Muscle of leg (tissue), 16 donors: ENCODE results near the gene ACTR1A. TPM values are rescaled to one million over a fixed set of nuclear protein-coding genes. Genes with fewer than 3 reads are reported as not detected.

Source experiments
- DNase-seq: peaks from one replicate; pipeline ENCODE4 v3.0.0; 2013
- H3K27ac ChIP-seq: one replicate; pipeline ENCODE4 v1.5.1; 2013; ENCODE audit warnings: mild to moderate bottlenecking, low read length, control low read depth
- H3K27me3 ChIP-seq: one replicate; pipeline ENCODE4 v1.6.1; 2013; ENCODE audit warnings: low read length; ENCODE audit not compliant: control insufficient read depth, insufficient read depth
- H3K36me3 ChIP-seq: one replicate; pipeline ENCODE4 v1.6.1; 2013; ENCODE audit warnings: low read length; ENCODE audit not compliant: control insufficient read depth, insufficient read depth
- H3K4me1 ChIP-seq: one replicate; pipeline ENCODE4 v1.6.1; 2013; ENCODE audit warnings: low read length; ENCODE audit not compliant: control insufficient read depth, insufficient read depth
- H3K4me3 ChIP-seq: one replicate; pipeline ENCODE4 v1.5.1; 2013; ENCODE audit warnings: low read length, control low read depth
- H3K9me3 ChIP-seq: replicated peaks from 2 replicates; pipeline ENCODE4 v1.6.1; 2013; ENCODE audit warnings: low read depth, low read length; ENCODE audit not compliant: control insufficient read depth
- WGBS: methylation state at CpG from one replicate; pipeline ENCODE4 v1.1.5; 2013; ENCODE audit warnings: missing lambda C conversion rate; ENCODE audit not compliant: insufficient coverage; 5-methylcytosine and 5-hydroxymethylcytosine counted together
- long read RNA-seq, 11 donors: transcript quantifications; one replicate each; lab custom pipeline, GENCODE V29; 2026
- polyA plus RNA-seq, 8 donors: library from polyadenylated mRNA; unstranded; fragments of 120-200 nt; gene quantifications; one replicate each; pipeline versions ENCODE4 v1.2.1 to v1.2.3, GENCODE V29; 2013; ENCODE audit warnings: inconsistent platforms in 1 of 8, low replicate concordance in 1 of 8; ENCODE audit not compliant: insufficient read length in 8 of 8, insufficient read depth in 1 of 8
- total RNA-seq: library from RNA; stranded (reverse); fragments of 120-200 nt; gene quantifications from one replicate; pipeline ENCODE4 v1.2.4, GENCODE V29; 2013

ACTR1A gene
- total RNA-seq = 64.4 TPM
- polyA plus RNA-seq = 10 to 100 TPM; 72.5 to 85.5 (median 80.2) TPM
- long read RNA-seq, donor 1, transcript ACTR1A-201 (11 exons, 2,829 nt) = major isoform, 10 of 10 reads
- long read RNA-seq, donor 1, partial matches to known transcripts = 0 of 10 reads
- long read RNA-seq, donor 1, other reads (novel, unspliced or antisense) = 0 of 10 reads
- long read RNA-seq, donor 2, transcript ACTR1A-201 (11 exons, 2,829 nt) = major isoform, 5 of 5 reads
- long read RNA-seq, donor 2, partial matches to known transcripts = 0 of 5 reads
- long read RNA-seq, donor 2, other reads (novel, unspliced or antisense) = 0 of 5 reads
- long read RNA-seq, donor 3, transcript ACTR1A-201 (11 exons, 2,829 nt) = major isoform, 24 of 37 reads
- long read RNA-seq, donor 3, partial matches to known transcripts = 13 of 37 reads
- long read RNA-seq, donor 3, other reads (novel, unspliced or antisense) = 0 of 37 reads
- long read RNA-seq, donor 4, transcript ACTR1A-201 (11 exons, 2,829 nt) = major isoform, 12 of 12 reads
- long read RNA-seq, donor 4, partial matches to known transcripts = 0 of 12 reads
- long read RNA-seq, donor 4, other reads (novel, unspliced or antisense) = 0 of 12 reads
- long read RNA-seq, donor 5, transcript ACTR1A-201 (11 exons, 2,829 nt) = major isoform, 28 of 41 reads
- long read RNA-seq, donor 5, partial matches to known transcripts = 11 of 41 reads
- long read RNA-seq, donor 5, other reads (novel, unspliced or antisense) = 0 of 41 reads
- long read RNA-seq, donor 6, transcript ACTR1A-201 (11 exons, 2,829 nt) = major isoform, 37 of 45 reads
- long read RNA-seq, donor 6, partial matches to known transcripts = 6 of 45 reads
- long read RNA-seq, donor 6, other reads (novel, unspliced or antisense) = 0 of 45 reads
- long read RNA-seq, donor 7, transcript ACTR1A-201 (11 exons, 2,829 nt) = major isoform, 18 of 24 reads
- long read RNA-seq, donor 7, partial matches to known transcripts = 5 of 24 reads
- long read RNA-seq, donor 7, other reads (novel, unspliced or antisense) = 0 of 24 reads
- long read RNA-seq, donor 8, transcript ACTR1A-201 (11 exons, 2,829 nt) = major isoform, 9 of 9 reads
- long read RNA-seq, donor 8, partial matches to known transcripts = 0 of 9 reads
- long read RNA-seq, donor 8, other reads (novel, unspliced or antisense) = 0 of 9 reads
- long read RNA-seq, donor 9, transcript ACTR1A-201 (11 exons, 2,829 nt) = major isoform, 7 of 8 reads
- long read RNA-seq, donor 9, partial matches to known transcripts = 0 of 8 reads
- long read RNA-seq, donor 9, other reads (novel, unspliced or antisense) = 0 of 8 reads
- long read RNA-seq, donor 10, transcript ACTR1A-201 (11 exons, 2,829 nt) = major isoform, 25 of 26 reads
- long read RNA-seq, donor 10, partial matches to known transcripts = 0 of 26 reads
- long read RNA-seq, donor 10, other reads (novel, unspliced or antisense) = 0 of 26 reads
- long read RNA-seq, donor 11, transcript ACTR1A-201 (11 exons, 2,829 nt) = major isoform, 16 of 22 reads
- long read RNA-seq, donor 11, partial matches to known transcripts = 0 of 22 reads
- long read RNA-seq, donor 11, other reads (novel, unspliced or antisense) = 6 of 22 reads

DNA sequence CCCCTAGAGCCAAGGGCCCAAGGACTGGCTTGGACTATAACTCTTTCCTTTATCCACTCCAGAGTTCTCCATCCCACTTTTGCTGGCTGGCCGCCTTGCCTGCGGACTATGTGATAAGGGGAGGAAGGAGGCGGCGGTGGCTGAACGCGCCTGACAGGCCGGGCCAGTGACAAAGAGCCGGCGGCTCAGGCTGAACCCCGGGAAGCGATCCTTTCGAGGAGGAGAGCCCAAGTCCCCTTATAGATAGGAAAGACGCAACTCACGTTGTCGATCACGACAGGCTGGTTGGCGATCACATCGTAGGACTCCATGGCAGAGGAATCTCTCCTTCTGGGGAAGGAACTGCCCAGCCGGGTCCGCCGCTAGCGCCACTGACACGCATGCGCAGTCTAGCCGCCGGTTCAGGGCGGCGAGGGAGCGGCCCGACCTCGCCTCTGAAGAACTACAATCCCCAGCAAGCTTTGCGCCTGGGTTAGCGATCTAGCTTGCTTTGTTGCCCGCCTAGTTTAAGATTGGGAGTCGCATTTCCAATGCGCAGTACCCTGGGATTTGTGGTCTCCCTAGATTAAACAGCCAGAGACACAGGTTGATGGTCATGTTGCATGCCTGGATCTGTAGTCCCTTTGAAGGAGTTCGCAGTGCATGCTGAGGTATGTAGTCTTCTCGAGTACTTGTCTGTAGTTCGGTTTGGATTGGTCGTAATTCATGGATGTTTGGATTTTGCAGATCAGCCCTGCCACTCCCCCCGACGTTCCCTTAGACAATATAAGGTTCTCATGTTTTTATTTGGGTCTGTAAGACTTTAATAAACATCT lies at the start of gene ACTR1A:
Gene ACTR1A, minus strand, starts transcription at position 376 of the 815 bp plus-strand sequence. Its CDS starts 65 bp downstream, at position 311.
- peaks cover 29% of the 10 kb centered on the region for H3K4me1 ChIP-seq

DNA sequence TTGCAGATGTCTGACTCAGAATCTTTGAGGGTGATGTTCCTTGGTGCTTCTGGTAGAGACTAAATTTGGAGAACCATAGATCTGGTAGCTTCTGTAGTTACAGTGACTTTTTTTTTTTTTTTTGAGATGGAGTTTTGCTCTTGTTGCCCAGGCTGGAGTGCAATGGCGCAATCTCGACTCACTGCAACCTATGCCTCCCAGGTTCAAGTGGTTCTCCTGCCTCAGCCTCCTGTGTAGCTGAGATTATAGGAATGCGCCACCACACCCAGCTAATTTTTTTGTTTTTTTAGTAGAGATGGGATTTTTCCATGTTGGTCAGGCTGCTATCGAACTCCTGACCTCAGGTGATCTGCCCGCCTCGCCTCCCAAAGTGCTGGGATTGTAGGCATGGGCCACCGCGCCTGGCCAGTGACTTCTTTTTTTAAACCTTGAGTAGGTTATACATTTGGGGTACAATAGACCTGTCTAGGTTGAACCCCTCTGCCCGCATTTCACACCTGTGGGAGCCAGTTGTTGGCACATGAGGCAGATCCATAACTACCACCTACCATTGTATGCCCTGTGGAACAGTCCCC lies 48.2 kb upstream of the ACTR1A start:
- Histone ChIP-seq H3K27me3 (no peaks in the 10 kb centered on the region), H3K4me3 (no peak overlapping the region), H3K27ac (no peak overlapping the region), H3K9me3 (no peaks in the 10 kb centered on the region), H3K4me1 (peaks cover 12% of the 10 kb centered on the region), H3K36me3 (peaks cover 19% of the 10 kb centered on the region)
- DNase-seq = no peak
- WGBS = 100% methylated on average over 4 of the region's 9 CpGs

More for the DNA sequence above, at the start of gene ACTR1A:
- Histone ChIP-seq H3K36me3 (peaks cover 5% of the 10 kb centered on the region), H3K27ac (peak within 1 kb of the TSS; percentile 97), H3K9me3 (no peaks in the 10 kb centered on the region), H3K4me3 (peak within 1 kb of the TSS; percentile 100), H3K27me3 (no peaks in the 10 kb centered on the region)
- peak; percentile 99 for DNase-seq
- WGBS = 0% methylated on average over 30 of the region's 42 CpGs

DNA sequence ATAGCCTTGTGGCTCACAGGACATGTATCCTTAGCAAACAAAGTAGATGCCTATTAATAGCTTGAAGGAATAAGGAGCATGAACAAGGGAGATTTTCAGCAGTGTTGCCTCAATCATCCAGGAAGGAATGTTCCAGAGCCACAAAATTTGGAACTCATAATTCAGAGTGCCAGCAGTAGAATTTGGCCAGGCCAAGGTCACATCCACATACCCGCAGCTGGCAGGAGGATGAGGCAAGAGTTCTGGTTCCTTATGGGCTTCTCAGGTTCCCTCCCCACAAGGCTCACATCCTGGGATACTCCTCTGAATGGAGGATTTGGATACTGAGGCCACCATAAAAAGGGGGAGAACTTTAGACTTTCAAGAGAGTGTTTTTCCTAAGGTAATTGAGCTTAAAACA lies 47.0 kb upstream of the ACTR1A start:
- DNase-seq = no peak
- Histone ChIP-seq H3K9me3 (no peaks in the 10 kb centered on the region), H3K4me1 (peaks cover 12% of the 10 kb centered on the region), H3K4me3 (no peak overlapping the region), H3K27ac (no peak overlapping the region), H3K36me3 (peaks cover 16% of the 10 kb centered on the region), H3K27me3 (no peaks in the 10 kb centered on the region)
- no CpG with 5 or more reads among the region's 1 CpG for WGBS

DNA sequence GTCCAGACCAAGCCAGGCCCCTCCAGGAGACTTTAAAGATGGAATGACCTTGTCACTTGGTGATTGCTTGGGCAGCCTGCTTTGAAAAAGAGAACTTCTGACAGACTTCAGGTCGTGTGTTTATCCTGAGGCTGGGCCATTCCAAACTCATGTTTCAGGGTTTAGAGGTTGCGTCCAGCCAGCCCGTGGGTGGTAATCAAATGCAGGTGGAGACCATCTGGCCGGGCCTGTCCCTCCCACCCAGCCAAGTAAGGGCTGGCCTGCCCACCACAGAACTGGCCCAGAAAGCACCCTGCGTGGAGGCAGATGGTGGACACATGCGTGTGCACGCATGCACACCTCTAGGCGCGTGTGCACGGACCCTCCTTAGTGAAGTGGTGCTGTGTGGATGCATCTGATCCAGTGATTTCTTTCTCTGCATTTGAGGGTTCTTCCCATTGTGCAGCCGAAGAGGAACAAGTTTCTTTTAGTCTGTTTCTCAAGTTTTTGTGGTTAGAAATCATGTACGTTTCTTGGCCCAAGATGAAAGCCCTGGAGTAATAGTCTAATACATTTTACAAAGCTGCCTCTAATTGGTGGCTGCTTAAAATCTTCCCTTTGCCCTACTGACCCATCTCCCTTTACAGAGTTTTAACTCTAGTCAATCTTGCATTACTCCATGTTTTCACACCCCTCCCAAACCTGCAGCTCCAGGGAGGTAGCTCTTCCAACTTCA lies 44.3 kb upstream of the ACTR1A start:
- no peaks in the 10 kb centered on the region for H3K9me3 ChIP-seq
- H3K27ac ChIP-seq = no peak overlapping the region
- H3K27me3 ChIP-seq = no peaks in the 10 kb centered on the region
- 37% methylated on average over 8 of the region's 12 CpGs for WGBS
- DNase-seq = no peak
- peaks cover 11% of the 10 kb centered on the region for H3K36me3 ChIP-seq
- peaks cover 12% of the 10 kb centered on the region for H3K4me1 ChIP-seq
- H3K4me3 ChIP-seq = no peak overlapping the region

DNA sequence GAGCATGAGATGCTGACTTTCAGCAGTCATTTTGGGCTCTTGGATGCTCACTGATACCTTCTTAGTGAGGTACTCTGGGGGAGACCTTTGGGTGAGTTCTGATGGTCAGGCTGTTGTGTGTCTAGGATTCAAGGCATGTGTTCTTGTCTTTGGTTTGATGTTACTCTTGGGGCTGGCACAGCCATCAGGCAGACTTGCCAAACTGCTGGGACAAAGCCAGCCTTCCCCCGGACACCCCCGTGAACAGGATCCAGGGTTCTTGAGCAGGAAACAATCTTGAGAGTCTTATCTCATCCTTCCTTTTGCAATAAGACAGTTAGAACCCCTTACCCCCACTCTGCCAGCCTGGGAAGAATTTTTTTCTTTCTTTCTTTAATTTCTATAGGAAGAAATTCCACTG lies 43.5 kb upstream of the ACTR1A start:
- Histone ChIP-seq H3K27me3 (no peaks in the 10 kb centered on the region), H3K36me3 (peaks cover 11% of the 10 kb centered on the region), H3K9me3 (no peaks in the 10 kb centered on the region), H3K4me3 (no peak overlapping the region), H3K27ac (no peak overlapping the region), H3K4me1 (peaks cover 12% of the 10 kb centered on the region)
- DNase-seq = no peak
- 58% methylated on average over 2 of the region's 2 CpGs for WGBS

DNA sequence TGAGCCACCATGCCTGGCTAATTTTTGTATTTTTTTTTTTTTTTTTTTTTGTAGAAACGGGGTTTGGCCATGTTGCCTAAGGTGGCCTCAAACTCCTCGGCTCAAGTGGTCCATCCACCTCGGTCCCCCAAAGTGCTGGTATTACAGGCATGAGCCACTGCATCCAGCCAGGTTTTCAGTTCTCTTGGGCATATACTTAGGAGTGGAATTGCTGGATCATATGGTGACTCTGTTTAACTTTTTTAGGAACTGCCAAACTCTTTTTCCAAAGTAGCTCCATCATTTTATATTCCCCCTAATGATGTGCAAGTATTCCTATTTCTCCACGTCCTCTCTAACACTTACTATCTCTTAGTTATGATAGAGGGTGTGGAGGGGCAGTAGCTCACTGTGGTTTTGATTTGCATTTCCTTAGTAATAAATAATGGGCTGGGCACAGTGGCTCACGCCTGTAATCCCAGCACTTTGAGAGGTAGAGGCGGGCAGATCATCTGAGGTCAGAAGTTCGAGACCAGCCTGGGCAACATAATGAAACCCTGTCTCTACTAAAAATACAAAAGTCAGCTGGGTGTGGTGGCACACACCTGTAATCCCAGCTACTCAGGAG lies 42.9 kb upstream of the ACTR1A start:
- 88% methylated on average over 3 of the region's 7 CpGs for WGBS

DNA sequence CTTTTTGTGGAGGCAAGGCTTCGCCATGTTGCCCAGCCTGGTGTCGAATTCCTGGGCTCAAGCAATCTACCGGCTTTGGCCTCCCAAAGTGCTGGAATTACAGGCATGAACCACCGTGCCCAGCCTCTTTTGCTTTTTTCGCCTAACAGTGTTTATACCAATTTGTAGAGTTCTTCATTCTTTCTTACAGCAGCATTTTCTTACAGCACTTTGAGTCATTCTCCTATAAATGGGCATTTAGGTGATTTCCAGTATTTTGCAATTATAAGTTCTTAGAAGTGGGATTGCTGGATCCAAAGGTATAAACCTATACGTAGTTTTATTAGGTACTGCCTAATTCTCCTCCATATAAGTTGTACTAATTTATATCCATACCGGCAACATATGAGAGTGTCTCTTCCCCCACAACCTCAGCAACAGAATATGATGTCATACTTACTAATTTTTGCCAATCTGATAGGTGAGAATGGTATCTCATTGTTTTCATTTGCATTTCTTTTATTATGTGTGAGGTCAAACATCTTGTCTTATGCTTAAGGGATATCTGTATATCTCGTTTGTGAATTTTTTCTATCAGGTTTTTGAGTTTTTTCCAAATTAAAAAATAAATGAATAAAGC lies 40.4 kb upstream of the ACTR1A start:
- WGBS = 100% methylated on average over 1 of the region's 8 CpGs
- DNase-seq = no peak
- Histone ChIP-seq H3K27me3 (no peaks in the 10 kb centered on the region), H3K27ac (no peak overlapping the region), H3K36me3 (no peaks in the 10 kb centered on the region), H3K4me3 (no peak overlapping the region), H3K4me1 (peaks cover 12% of the 10 kb centered on the region), H3K9me3 (no peaks in the 10 kb centered on the region)

More for the DNA sequence above, 42.9 kb upstream of the ACTR1A start:
- Histone ChIP-seq H3K4me1 (peaks cover 12% of the 10 kb centered on the region), H3K4me3 (no peak overlapping the region), H3K27me3 (no peaks in the 10 kb centered on the region), H3K9me3 (no peaks in the 10 kb centered on the region), H3K27ac (no peak overlapping the region), H3K36me3 (peaks cover 6% of the 10 kb centered on the region)
- DNase-seq = no peak

DNA sequence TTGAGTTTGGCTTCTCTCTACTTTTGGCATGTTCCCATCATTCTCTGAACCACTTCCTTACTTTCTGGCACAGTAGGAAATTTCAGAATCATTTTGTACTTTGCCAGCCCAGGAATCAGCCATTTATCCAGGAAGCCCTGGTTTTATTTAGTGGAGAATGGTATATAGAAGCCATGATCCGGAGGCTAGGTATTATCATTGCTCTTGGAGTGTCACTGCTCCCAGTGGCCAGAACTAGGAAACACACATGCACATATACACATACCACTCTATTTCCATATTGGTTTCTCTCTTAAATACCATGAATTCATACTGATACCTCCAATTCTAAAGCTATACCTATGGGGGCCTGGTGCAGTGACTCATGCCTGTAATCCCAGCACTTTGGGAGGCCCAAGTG lies 37.5 kb upstream of the ACTR1A start:
- no peak for DNase-seq
- Histone ChIP-seq H3K36me3 (peaks cover 3% of the 10 kb centered on the region), H3K27me3 (no peaks in the 10 kb centered on the region), H3K4me1 (no peaks in the 10 kb centered on the region), H3K27ac (no peak overlapping the region), H3K9me3 (no peaks in the 10 kb centered on the region), H3K4me3 (no peak overlapping the region)
- no CpG with 5 or more reads among the region's 1 CpG for WGBS
